Activated naive CD8-positive, alpha-beta T cell treated with anti-CD3 and anti-CD28 coated beads, Interleukin-2, amount 50 U/mL, for 16 hours (primary cell): ENCODE data around the gene JMJD7.

Experiments
- DNase-seq: peaks from one replicate; pipeline ENCODE4 v3.0.0-alpha.2; 2020; ENCODE audit warnings: low read depth, low spot score

JMJD7 gene

DNA sequence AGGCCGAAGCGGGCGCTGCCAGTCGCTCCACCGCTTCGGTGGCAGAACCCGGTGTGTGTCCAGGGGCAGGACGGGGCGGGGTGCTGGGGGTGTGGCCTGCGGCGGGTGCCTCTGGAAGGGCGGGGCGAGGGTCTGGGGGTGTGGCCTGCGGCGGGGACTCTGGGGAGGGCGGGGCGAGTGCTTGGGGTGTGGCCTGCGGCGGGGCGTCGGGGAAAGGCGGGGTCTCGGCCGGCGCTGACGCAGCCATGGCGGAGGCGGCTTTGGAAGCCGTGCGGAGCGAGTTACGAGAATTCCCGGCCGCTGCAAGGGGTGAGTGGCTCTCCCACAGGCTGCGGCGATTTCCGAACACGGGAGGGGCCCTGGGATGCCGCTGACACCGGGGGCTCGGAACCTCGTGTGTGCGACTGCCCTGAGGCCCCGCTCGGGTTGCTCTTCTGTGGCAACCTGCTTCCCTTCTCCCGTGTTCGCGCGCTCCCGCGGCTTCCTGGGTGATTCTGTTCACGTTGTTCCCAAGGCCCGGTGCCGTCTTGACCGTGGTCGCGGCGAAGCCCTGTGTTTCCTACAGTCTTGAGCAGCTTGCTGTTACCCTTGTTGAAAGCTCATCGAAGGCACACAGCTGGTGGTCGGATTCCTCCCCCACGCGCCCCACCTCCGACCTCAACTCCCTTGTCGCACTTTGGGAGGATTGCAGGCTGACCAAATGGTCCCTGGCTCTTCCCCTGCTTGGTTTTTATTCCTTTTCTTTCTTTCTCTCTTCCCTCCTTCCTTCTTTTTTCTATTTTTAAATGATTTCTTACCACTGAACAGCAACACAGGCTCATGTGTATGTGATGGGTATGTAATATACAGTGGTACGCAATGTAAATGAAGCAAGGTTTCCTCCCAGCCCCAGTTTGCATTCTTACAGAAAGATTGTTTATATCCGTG lies at the start of gene JMJD7:
JMJD7 (plus strand) TSS at position 213 of the 927 bp plus-strand sequence; CDS start at position 246, 33 bp downstream.
- DNase-seq = peak; percentile 97

- DNase-seq = no peak
These were observed 49.4 kb upstream of the JMJD7 start for GRCh38 chr15:41778521-41778920.

DNA sequence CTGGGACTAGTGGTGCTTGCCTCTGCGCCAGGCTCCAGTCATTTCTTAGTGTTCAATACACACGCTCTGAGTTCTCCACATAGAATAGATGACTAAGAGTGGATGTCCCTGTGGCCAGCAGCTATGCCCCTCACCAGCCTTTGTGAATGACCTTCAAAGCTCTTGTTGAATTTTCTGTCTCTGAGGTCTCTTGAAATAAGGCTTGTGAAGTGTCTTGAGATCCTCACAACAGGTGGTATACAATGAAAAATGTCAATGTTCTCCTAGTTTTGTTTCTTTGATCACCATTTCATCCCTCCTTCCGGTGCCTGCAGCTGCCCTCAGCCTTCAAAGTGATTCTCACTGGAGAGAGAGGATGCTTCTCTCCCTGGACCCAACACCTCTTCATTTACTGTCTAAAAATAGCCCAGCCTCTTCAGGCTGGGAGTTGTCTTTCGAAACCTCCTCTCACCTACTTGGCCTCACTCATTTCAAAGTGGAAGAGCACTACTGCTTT lies 48.2 kb upstream of the JMJD7 start:
- DNase-seq = no peak

GRCh38 chr15:41780266-41780665 lies 47.6 kb upstream of the JMJD7 start:
- no peak for DNase-seq

DNA sequence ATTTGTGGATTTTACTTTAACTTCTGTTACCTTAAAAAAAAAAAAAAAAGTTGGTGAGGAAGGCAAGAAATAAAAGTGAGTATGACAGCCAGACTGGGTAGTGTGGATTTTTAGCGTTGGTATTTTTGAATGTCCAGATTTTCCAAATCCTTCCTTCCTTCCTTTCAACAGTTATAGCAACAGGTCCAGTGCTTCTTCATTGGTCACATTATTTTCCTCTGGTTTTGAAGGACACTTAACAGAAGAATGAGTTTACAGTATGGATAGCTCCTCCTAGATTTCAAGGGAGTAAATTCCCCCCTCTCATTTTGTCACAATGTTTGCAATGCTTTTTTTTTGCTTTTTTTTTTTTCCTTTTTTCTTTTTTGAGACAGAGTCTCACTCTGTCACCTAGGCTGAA lies 47.2 kb upstream of the JMJD7 start:
- no peak for DNase-seq

- DNase-seq = no peak
These were observed 45.3 kb upstream of the JMJD7 start for GRCh38 chr15:41782371-41783282.

- no peak for DNase-seq
These were observed 44.6 kb upstream of the JMJD7 start for GRCh38 chr15:41783296-41783695.

DNA sequence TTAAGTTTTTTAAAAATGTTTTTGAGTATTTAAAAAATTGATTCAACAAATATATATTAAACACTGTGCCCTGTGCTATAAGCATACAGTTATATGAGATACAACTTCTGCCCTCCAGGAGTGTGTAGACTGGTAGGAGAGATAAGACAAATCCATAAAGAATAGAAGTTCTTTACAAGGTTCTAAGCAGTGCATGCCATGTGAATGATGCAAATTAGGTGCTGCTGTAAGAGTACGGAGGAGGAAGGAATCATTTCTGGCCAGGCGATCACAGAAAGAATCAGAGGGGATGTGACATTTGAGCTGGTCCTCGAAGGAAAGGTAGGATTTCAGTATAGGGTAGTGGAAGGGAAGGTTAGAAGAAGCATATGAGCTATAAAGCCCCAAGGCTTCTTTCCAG lies 39.6 kb upstream of the JMJD7 start:
- DNase-seq = no peak

- no peak for DNase-seq
These were observed 38.7 kb upstream of the JMJD7 start for GRCh38 chr15:41789236-41789635.

GRCh38 chr15:41789662-41790061 lies 38.2 kb upstream of the JMJD7 start:
- no peak for DNase-seq

- no peak for DNase-seq
These were observed 37.7 kb upstream of the JMJD7 start for GRCh38 chr15:41790169-41790568.

DNA sequence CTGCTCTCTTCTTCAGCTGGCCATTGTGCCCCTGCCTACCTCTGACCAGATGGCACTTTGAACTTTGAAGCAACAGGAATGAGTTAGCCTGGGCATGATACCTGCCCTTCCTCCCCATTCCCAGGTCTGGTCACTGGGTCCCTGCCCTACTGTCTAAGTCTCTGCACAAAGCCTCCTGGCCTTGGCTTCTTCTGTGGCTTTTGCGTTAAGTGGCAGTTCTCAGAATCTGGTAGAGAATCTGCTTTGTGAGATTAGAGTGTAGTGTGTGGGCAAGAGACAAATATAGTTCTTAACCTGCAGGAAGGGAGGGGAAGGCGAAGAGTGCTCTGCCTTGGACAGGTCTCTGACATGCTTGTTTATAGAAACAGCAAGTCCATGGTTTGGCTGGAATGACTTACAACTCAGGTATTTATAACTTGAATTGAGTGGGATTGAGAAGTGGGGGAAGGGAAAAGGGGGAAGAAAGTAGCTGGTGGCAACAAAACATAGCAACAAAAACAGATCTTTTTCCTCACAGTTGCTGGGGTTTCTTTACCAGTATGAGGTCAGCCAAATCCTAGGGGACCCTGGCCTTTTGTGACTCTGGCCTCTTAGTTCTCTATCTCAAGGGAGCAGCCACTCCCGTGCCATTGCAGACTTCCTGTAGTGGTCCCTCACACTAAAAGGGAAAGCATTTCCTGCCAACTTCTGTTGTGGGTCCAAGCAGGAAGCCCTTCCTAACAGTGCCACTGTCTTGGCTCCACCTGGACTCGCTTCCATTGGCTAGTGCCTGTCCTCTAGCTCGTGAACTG lies 36.9 kb upstream of the JMJD7 start:
- no peak for DNase-seq

- DNase-seq = no peak
These were observed 36.4 kb upstream of the JMJD7 start for GRCh38 chr15:41791547-41791937.

DNA sequence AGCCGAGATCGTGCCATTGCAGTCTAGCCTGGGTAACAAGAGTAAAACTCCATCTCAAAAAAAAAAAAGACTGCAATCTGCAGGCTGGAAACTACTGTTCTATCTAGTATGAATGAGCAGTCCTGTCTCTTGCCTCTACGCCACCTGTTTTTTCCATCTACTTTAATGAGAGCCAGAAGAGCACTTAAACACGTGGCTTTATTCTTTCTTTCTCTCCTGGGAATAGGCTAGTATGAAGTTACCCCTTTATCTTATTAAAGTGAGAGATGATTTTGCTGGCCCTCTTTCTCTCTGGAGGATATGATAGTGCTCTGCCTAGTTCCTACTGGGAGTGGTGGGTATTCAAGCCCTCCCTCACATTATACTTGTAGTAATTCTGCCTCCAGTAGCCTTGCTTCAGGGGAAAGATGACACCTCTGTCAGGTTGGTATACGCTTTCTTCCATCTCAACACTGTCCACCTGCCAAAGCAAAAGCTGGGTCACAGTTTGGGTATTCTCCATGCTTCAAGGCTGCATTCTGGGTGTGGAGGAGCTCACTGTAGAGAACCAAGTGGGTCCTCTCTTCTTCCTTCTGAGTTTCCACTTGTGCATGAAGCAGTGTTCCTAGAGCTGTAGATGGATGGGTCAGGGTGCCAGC lies 35.8 kb upstream of the JMJD7 start:
- DNase-seq = no peak

DNA sequence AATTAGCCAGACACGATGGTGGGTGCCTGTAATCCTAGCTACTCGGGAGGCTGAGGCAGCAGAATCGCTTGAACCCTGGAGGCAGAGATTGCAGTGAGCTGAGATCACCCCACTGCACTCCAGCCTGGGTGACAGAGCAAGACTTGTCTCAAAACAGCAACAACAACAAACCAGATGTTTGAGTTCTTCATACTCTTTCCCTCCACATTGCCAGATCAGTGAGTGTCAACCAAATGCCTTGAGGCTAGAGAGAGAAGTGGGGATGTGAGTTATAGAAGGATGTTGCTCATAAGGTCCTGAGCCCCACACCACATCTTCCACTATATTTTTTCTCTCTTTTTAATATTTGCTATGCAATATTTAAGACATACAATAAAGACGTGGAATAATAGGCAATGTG lies 33.8 kb upstream of the JMJD7 start:
- DNase-seq = no peak

GRCh38 chr15:41795996-41796856 lies 31.7 kb upstream of the JMJD7 start:
- no peak for DNase-seq

- DNase-seq = no peak
These were observed 30.5 kb upstream of the JMJD7 start for GRCh38 chr15:41797201-41797944.

DNA sequence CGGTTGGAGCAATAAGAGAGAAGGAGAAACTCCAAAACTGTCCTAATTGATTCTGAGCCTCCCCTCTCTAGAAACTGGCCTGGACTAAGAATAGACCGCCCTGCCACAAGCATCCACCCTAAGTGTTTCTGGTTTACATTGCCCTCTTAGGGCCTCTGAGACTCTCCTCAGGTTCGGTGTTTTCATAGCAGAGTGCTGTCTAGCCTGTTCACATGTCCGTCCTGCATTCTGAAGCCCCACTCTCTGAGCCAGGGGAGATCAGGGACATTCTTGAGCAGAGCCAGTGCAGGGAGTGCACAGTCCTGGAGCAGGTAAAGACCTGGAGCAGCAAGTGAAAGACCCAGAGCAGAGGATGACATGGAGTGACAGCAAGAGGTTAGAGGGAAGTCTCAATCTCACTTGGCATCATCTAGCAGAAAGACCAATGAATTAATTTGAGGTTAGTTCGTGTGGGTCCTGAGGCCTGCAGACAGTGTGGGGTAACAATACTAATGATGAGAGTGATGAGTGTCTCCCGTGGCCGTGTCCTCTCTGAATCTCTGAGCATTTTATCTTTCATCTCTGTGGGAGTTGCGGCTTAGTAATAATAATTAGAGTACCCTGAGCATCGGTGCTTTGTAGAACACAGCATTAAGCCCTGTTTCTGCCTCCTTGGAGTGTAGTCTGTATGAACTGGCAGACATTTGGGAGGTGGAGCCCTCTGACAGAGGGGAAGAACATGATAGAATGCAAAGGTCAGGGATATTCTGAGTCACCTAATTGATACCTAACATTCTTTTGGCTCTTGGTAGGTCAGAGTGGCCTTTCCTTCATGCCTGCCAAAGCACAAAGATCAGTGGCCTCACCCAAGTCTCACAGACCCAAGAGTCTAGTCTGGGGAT lies 29.0 kb upstream of the JMJD7 start:
- no peak for DNase-seq
